Endothelial cell of umbilical vein (primary cell): Measurements from ENCODE around the gene F8.

Source experiments
- CTCF ChIP-seq, 2 donors: IDR thresholded peaks; 1 replicate in 1 of 2; 2 replicates in 1 of 2; pipeline ENCODE4 v1.5.1; 2011; ENCODE audit warnings: low read length in 2 of 2, mild to moderate bottlenecking in 2 of 2, moderate library complexity in 2 of 2, control low read depth in 1 of 2, inconsistent platforms in 1 of 2, low read depth in 1 of 2; ENCODE audit not compliant: insufficient read depth in 1 of 2; ENCODE audit errors: extremely low read depth in 1 of 2
- EZH2 ChIP-seq: IDR thresholded peaks from 2 replicates; pipeline ENCODE4 v1.6.1; 2012; ENCODE audit warnings: borderline replicate concordance, low read depth, mild to moderate bottlenecking, moderate library complexity, low read length, inconsistent platforms; ENCODE audit not compliant: severe bottlenecking
- FOS ChIP-seq: IDR thresholded peaks from 2 replicates; pipeline ENCODE4 v1.6.1; 2011; ENCODE audit warnings: mild to moderate bottlenecking, low read length, moderate library complexity, borderline replicate concordance; ENCODE audit not compliant: insufficient read depth
- GATA2 ChIP-seq: IDR thresholded peaks from 2 replicates; pipeline ENCODE4 v1.7.0; 2011; ENCODE audit warnings: low read depth, mild to moderate bottlenecking, moderate library complexity, mixed read lengths, low read length; ENCODE audit not compliant: insufficient read length, insufficient read depth
- MAX ChIP-seq: IDR thresholded peaks from 2 replicates; pipeline ENCODE4 v1.6.1; 2011; ENCODE audit not compliant: insufficient read depth, insufficient read length
- MYC ChIP-seq: IDR thresholded peaks from one replicate; pipeline ENCODE4 v1.6.1; 2011; ENCODE audit warnings: mild to moderate bottlenecking, low read depth, low read length
- POLR2A ChIP-seq: IDR thresholded peaks from 2 replicates; pipeline ENCODE4 v1.6.1; 2012; ENCODE audit warnings: low read depth, mild to moderate bottlenecking, control low read depth, low read length
- POLR2AphosphoS5 ChIP-seq: IDR thresholded peaks from 2 replicates; pipeline ENCODE4 v1.6.1; 2012; ENCODE audit warnings: low read depth, mild to moderate bottlenecking, control low read depth, low read length, moderate library complexity; ENCODE audit not compliant: insufficient read depth

- TF ChIP-seq EZH2: no peak
- no peak for TF ChIP-seq CTCF (IDR thresholded peaks at IDR 0.05; ENCODE audit: extremely low read depth in 1 of 2, insufficient read depth in 1 of 2, low read depth in 1 of 2, low read length in 2 of 2)
- no peak for TF ChIP-seq FOS
- TF ChIP-seq POLR2A: no peak
- TF ChIP-seq GATA2: no peak
- no peak for TF ChIP-seq MAX
- TF ChIP-seq POLR2AphosphoS5: no peak
- no peak for TF ChIP-seq MYC
These were observed 108.5 kb downstream of the F8 start for GRCh38 chrX:154914052-154914451.
